Retinal pigment epithelial cell (primary cell): ENCODE data around the gene KATNB1.

Experiments
- DNase-seq: peaks from one replicate; pipeline ENCODE4 v3.0.0-alpha.2; 2010; ENCODE audit warnings: low read depth
- H3K4me3 ChIP-seq: 2 replicates; pipeline ENCODE4 v1.5.1; 2011; ENCODE audit warnings: mild to moderate bottlenecking, low read length, control low read depth, moderate library complexity
- TF ChIP-seq, protein P1 (sequence below): conservative IDR thresholded peaks from 2 replicates; pipeline ENCODE4 v1.5.1; 2011; ENCODE audit warnings: low read depth, low read length, control low read depth, inconsistent platforms

KATNB1 gene

DNA sequence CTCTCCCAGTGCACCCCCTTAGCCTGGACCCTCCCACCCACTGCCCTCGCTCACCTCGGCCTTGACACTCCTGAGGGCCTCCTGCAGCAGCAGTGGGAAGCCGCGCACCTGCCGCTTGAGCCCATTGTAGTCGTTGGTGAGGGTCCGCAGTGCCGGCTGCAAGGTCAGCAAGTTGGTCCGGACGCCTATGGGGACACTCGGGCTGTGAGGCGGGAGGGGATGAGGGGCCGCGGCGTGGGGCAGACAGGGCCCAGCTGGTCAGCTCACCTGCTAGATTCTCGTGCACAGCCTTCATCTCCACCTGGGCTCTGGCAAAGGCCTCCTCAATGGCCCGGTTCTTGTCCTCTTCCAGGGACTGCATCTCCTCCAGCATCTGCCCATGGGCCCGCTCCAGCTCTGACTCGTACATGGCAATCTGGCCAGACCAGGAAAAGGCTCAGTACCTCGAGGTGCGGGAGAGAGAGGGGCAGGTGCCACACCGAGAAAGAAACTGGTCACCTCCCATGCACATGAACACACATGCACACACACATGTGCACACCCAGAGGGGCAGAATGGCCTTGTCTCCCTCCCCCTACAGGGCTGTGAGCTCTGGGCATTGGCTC lies 34.1 kb downstream of the KATNB1 start:
- no peak for DNase-seq
- TF ChIP-seq, protein P1, sequence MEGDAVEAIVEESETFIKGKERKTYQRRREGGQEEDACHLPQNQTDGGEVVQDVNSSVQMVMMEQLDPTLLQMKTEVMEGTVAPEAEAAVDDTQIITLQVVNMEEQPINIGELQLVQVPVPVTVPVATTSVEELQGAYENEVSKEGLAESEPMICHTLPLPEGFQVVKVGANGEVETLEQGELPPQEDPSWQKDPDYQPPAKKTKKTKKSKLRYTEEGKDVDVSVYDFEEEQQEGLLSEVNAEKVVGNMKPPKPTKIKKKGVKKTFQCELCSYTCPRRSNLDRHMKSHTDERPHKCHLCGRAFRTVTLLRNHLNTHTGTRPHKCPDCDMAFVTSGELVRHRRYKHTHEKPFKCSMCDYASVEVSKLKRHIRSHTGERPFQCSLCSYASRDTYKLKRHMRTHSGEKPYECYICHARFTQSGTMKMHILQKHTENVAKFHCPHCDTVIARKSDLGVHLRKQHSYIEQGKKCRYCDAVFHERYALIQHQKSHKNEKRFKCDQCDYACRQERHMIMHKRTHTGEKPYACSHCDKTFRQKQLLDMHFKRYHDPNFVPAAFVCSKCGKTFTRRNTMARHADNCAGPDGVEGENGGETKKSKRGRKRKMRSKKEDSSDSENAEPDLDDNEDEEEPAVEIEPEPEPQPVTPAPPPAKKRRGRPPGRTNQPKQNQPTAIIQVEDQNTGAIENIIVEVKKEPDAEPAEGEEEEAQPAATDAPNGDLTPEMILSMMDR = no peak
- H3K4me3 ChIP-seq = no peak overlapping the region

DNA sequence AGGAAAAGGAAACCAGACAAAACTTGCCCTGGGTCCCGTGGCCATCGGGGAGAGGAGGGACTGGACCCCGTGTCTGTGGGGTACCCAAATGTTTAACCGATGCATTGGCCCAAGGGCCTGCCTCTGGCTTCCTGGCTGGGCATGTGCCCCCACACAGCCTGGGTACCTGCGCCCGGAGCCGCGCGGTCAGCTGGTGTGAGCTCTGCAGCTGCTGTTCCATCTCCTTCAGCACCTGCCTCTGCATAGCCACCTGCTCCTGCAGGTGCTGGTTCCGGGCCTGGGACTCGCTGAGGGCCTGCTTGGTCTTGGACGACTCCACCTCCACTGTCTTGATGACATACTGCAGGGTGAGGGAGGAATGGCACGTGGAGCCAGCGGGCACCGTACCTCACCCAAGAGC lies 34.8 kb downstream of the KATNB1 start:
- no peak for DNase-seq
- no peak overlapping the region for H3K4me3 ChIP-seq
- TF ChIP-seq, protein P1 = no peak

DNA sequence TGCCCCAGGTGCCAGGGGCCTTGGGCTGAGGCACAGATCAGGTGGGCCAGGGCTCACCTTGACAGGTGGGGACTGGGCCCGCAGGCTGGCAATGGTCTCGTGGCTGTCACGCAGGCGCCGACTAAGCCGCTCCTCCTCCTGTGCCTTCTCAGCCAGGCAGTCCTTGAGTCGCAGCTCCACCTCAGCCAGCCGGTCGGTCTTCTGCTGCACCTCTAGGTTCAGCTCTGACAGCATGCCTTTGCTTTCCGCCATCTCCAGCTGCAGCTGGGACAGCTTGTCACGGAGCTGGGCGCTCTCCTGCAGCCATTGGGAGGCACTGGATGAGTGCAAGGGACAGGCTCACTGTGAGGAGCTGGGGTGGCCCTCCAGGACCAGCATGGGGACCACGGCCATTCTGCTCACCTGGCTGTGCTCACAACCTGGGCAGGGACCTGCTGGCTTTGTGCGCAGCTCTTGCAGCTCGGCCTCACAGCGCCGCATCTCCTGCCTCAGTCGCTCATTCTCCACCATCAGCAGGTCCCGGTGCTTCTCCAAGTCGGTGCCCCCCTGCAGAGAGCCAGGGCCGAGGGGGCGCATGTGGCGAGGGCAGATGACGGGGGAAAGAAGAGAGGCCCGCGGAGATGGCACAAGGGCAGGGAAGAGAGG lies 35.7 kb downstream of the KATNB1 start:
- no peak for DNase-seq
- TF ChIP-seq, protein P1 = no peak
- no peak overlapping the region for H3K4me3 ChIP-seq

DNA sequence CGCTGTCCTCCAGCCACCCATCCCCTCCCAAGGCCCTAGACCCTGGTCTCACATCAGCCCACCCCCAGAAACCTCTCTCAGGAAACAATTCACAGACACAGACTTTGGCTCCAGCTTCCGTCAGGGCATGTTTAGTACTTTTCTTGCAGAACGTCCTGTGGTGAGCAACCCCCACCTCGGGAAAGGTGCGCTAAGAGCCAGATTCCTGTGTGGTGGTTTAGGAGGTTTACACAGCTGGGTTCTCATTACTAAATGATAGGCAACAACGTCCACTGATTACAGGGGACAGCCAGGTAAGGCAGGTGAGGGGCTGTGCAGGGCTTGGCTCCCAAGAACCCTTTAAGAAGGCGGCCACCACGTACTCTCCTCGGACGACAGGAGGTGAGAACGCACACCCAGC lies 37.4 kb downstream of the KATNB1 start:
- TF ChIP-seq, protein P1 = no peak
- H3K4me3 ChIP-seq = no peak overlapping the region
- DNase-seq = no peak

DNA sequence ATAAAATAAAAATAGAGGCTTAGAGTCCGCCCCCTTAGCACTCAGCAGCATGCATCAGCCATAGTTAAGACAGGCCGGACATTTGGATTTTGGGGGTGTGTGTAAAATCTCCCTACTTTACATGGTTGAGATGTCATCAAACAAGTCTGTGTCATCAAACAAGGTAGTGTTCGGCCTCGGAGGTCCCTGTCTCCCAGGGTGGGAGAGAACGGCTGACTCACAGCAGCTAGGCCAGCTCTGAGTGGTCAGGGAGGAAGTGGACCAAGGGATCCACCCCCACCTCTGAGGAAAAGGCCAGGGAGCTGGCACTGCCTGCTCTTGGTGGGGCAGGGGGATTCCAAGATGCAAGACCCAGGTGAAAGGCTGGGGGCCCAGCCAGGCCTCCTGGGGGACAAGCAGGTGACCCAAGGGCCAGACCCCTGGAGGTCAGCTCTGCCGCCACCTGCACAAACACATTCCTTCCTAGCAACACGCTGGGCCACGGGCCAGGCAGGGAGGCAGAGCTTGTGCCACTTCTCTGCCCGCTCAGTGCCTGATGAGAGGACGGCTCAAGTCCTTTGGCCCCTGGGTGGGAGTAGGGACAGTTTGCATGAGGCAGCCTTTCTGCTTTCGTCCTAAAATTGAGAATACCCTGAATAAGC lies 38.2 kb downstream of the KATNB1 start:
- TF ChIP-seq, protein P1 = no peak
- no peak for DNase-seq
- no peak overlapping the region for H3K4me3 ChIP-seq

DNA sequence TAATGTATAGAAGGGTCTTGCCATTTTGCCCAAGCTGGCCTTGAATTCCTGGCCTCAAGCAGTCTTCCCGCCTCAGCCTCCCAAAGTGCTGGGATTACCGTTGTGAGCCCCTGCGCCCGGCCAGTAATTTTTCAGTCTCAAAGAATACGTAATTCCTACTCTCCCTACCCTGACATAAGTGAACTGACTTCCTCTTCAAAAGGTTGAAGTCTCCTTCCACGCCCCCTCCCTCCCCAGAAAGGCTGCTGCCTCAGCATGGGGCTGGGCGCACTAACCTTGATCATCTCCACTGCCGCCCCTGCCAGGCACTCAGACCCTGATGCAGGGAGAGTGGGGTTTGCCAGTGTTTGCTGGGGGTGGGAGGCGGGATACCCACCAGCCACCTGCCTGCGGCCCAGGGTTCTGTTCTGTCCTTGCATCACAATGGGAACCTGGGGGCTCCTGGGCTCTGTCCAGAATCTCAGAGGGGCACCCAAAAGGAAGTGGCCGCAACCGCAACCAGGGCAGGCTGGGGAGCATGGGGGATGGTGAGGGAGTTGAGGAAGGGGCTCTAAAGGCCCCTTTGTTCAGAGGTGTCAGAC lies 39.2 kb downstream of the KATNB1 start:
- no peak for DNase-seq
- no peak overlapping the region for H3K4me3 ChIP-seq
- TF ChIP-seq, protein P1 = no peak
